SK-N-SH treated with all-trans-retinoic acid at 6 μM for 48 hours (cell line): ENCODE data around the gene KRTAP5-10.

ENCODE experiments used
- ATAC-seq: fragments of 200-7000 bp; cut with Tn5 transposase; 3 replicates; pipeline ENCODE4 v1.9.1; 2020; ENCODE audit warnings: mild to moderate bottlenecking, moderate library complexity
- ARNTL ChIP-seq: fragments of 450-650 bp; formaldehyde crosslinking; IDR thresholded peaks from 2 replicates; pipeline ENCODE4 v1.5.0; 2020; ENCODE audit warnings: low read depth, mild to moderate bottlenecking, moderate library complexity, borderline replicate concordance
- BACH2 ChIP-seq: fragments of 250-450 bp; sonication (Bioruptor Pico); IDR thresholded peaks from 2 replicates; pipeline ENCODE4 v1.9.0; 2021; ENCODE audit warnings: mild to moderate bottlenecking, borderline replicate concordance
- CSDC2 ChIP-seq: fragments of 250-450 bp; sonication (Bioruptor Pico); IDR thresholded peaks from 2 replicates; pipeline ENCODE4 v1.5.0; 2020; ENCODE audit warnings: mild to moderate bottlenecking, moderate library complexity
- CSRNP3 ChIP-seq: fragments of 250-450 bp; sonication (Bioruptor Pico); IDR thresholded peaks from 2 replicates; pipeline ENCODE4 v1.5.1; 2021; ENCODE audit warnings: mild to moderate bottlenecking, moderate library complexity
- ESRRG ChIP-seq: fragments of 250-450 bp; sonication (Bioruptor Pico); IDR thresholded peaks from 2 replicates; pipeline ENCODE4 v1.6.1; 2021; ENCODE audit warnings: mild to moderate bottlenecking
- GLIS3 ChIP-seq: fragments of 250-450 bp; sonication (Bioruptor Pico); IDR thresholded peaks from 2 replicates; pipeline ENCODE4 v1.5.0; 2020; ENCODE audit warnings: mild to moderate bottlenecking, moderate library complexity
- ISL1 ChIP-seq: fragments of 250-450 bp; sonication (Bioruptor Pico); IDR thresholded peaks from 2 replicates; pipeline ENCODE4 v2.1.2; 2022; ENCODE audit warnings: mild to moderate bottlenecking, moderate library complexity
- OSR1 ChIP-seq: fragments of 250-450 bp; sonication (Bioruptor Pico); IDR thresholded peaks from 2 replicates; pipeline ENCODE4 v1.8.0; 2022; ENCODE audit warnings: moderate library complexity, mild to moderate bottlenecking, inconsistent platforms
- PATZ1 ChIP-seq: fragments of 250-450 bp; sonication (Bioruptor Pico); IDR thresholded peaks from 2 replicates; pipeline ENCODE4 v1.8.0; 2020; ENCODE audit warnings: mild to moderate bottlenecking, moderate library complexity, borderline replicate concordance
- POU6F1 ChIP-seq: fragments of 250-450 bp; sonication (Bioruptor Pico); IDR thresholded peaks from 2 replicates; pipeline ENCODE4 v1.8.0; 2021; ENCODE audit warnings: low read depth, mild to moderate bottlenecking, moderate library complexity, borderline replicate concordance
- RARB ChIP-seq: fragments of 250-450 bp; sonication (Bioruptor Pico); IDR thresholded peaks from 2 replicates; pipeline ENCODE4 v1.8.0; 2021; ENCODE audit warnings: mild to moderate bottlenecking, moderate library complexity
- SNAI2 ChIP-seq: fragments of 250-450 bp; sonication (Bioruptor Pico); IDR thresholded peaks from 2 replicates; pipeline ENCODE4 v1.5.0; 2020; ENCODE audit warnings: mild to moderate bottlenecking, moderate library complexity
- TCF4 ChIP-seq: fragments of 250-450 bp; sonication (Bioruptor Pico); IDR thresholded peaks from 2 replicates; pipeline ENCODE4 v1.8.0; 2021; ENCODE audit warnings: mild to moderate bottlenecking, moderate library complexity, borderline replicate concordance
- TOX ChIP-seq: fragments of 250-450 bp; sonication (Bioruptor Pico); IDR thresholded peaks from 2 replicates; pipeline ENCODE4 v1.8.0; 2021; ENCODE audit warnings: mild to moderate bottlenecking, moderate library complexity, borderline replicate concordance
- TSHZ2 ChIP-seq: fragments of 250-450 bp; sonication (Bioruptor Pico); IDR thresholded peaks from 2 replicates; pipeline ENCODE4 v1.5.0; 2020; ENCODE audit warnings: mild to moderate bottlenecking, moderate library complexity
- ZC3H10 ChIP-seq: fragments of 250-450 bp; sonication (Bioruptor Pico); IDR thresholded peaks from 2 replicates; pipeline ENCODE4 v1.5.1; 2021; ENCODE audit warnings: mild to moderate bottlenecking, moderate library complexity
- ZFP3 ChIP-seq: fragments of 250-450 bp; sonication (Bioruptor Pico); IDR thresholded peaks from 2 replicates; pipeline ENCODE4 v1.5.0; 2020; ENCODE audit warnings: mild to moderate bottlenecking, moderate library complexity
- ZFP30 ChIP-seq: fragments of 450-650 bp; formaldehyde crosslinking; IDR thresholded peaks from 2 replicates; pipeline ENCODE4 v1.5.0; 2022; ENCODE audit warnings: mild to moderate bottlenecking, moderate library complexity
- ZNF565 ChIP-seq: fragments of 450-650 bp; formaldehyde crosslinking; conservative IDR thresholded peaks from 2 replicates; pipeline ENCODE4 v1.5.0; 2020; ENCODE audit warnings: low read depth, mild to moderate bottlenecking, moderate library complexity
- ZNF70 ChIP-seq: fragments of 450-650 bp; formaldehyde crosslinking; IDR thresholded peaks from 2 replicates; pipeline ENCODE4 v1.5.0; 2020; ENCODE audit warnings: mild to moderate bottlenecking, moderate library complexity
- ZNF8 ChIP-seq: fragments of 450-650 bp; formaldehyde crosslinking; IDR thresholded peaks from 2 replicates; pipeline ENCODE4 v1.5.0; 2020; ENCODE audit warnings: mild to moderate bottlenecking, moderate library complexity

KRTAP5-10 gene

GRCh38 chr11:71565263-71565662 is at the start of gene KRTAP5-10:
Gene KRTAP5-10, plus strand, starts transcription at chr11:71565563. Its CDS starts 25 bp downstream, at chr11:71565588.
- ATAC-seq, result no peak
- TF ChIP-seq POU6F1 (CRISPR knock-in tag) (no peak), GLIS3 (CRISPR knock-in tag) (no peak), BACH2 (no peak), ZFP3 (CRISPR knock-in tag) (no peak), ISL1 (CRISPR knock-in tag) (no peak), PATZ1 (CRISPR knock-in tag) (no peak), ESRRG (CRISPR knock-in tag) (no peak), ZNF8 (CRISPR knock-in tag) (no peak), TCF4 (no peak), TOX (no peak), ZC3H10 (CRISPR knock-in tag) (no peak), ZFP30 (CRISPR knock-in tag) (no peak), OSR1 (CRISPR knock-in tag) (no peak), RARB (CRISPR knock-in tag) (no peak), ARNTL (no peak), CSRNP3 (CRISPR knock-in tag) (no peak), TSHZ2 (CRISPR knock-in tag) (no peak), SNAI2 (CRISPR knock-in tag) (no peak), ZNF565 (CRISPR knock-in tag) (no peak), CSDC2 (CRISPR knock-in tag) (no peak)
- TF ChIP-seq, all 23 proteins: peak for 0

- TF ChIP-seq ZNF70 (CRISPR knock-in tag) (no peak), RARB (CRISPR knock-in tag) (no peak), ZFP30 (CRISPR knock-in tag) (no peak), GLIS3 (CRISPR knock-in tag) (no peak), OSR1 (CRISPR knock-in tag) (no peak), CSRNP3 (CRISPR knock-in tag) (no peak), ESRRG (CRISPR knock-in tag) (no peak), ZNF8 (CRISPR knock-in tag) (no peak), ISL1 (CRISPR knock-in tag) (no peak), BACH2 (no peak), TSHZ2 (CRISPR knock-in tag) (no peak), CSDC2 (CRISPR knock-in tag) (no peak), ARNTL (no peak), TOX (no peak), ZNF565 (CRISPR knock-in tag) (no peak)
- ATAC-seq, result no peak
Observed at GRCh38 chr11:71518506-71519471, 46.6 kb upstream of the KRTAP5-10 start.
